ENCODE results near the gene NLRP8. TPM values are rescaled to one million over a fixed set of nuclear protein-coding genes. Genes with fewer than 3 reads are reported as not detected.

Gene NLRP8
- total and polyA plus RNA-seq, 9 of the 15 experiments (the other 6 are each of a cell fraction or from before 2014, with no cell fraction given), result not detected

DNA sequence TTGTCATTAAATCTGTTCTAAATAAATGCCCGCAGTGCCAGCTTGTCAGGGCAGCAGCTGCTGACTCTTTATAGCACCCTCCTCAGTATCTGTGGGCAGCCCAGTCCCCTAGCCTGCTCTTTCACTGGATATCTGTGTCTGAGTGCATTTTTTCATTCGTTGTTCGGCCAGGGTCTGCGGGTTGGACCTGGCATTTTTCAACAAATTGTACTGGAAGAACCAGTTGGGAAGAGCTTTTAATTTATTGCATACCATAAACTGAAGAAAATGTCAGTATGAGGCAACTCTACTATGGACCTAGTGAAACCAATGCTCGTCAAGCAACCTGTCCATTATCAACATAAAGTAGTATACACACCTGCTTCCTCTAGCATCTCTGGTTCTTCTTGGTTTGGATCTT, 24.1 kb upstream of the NLRP8 start:
- no peak overlapping the region for H3K9ac ChIP-seq (ENCODE audit: insufficient read depth in 1 of 2, low read depth in 2 of 2, low read length in 2 of 2)
- no peak overlapping the region for H3K4me3 ChIP-seq
- intact Hi-C loops (cut with micrococcal nuclease) (no loop called here), in situ Hi-C loops (cut with MboI) (no loop called here)
- ATAC-seq (no peak), DNase-seq (ENCODE audit: extremely low read depth in 1 of 4, low spot score in 3 of 4) (no peak), FAIRE-seq (no peak)
- no peaks in the 10 kb centered on the region for H3K36me3 ChIP-seq (ENCODE audit: control insufficient read depth, insufficient read depth, low read length)
- H4K20me1 ChIP-seq (replicated peaks; ENCODE audit: control insufficient read depth, insufficient read depth, low read length), result no peaks in the 10 kb centered on the region
- no peaks in the 10 kb centered on the region for H3K4me1 ChIP-seq (replicated peaks in 1 of 2; ENCODE audit: control insufficient read depth in 2 of 2, insufficient read depth in 2 of 2, low read length in 2 of 2)
- ChIA-PET CTCF (ENCODE audit: low intra/inter-chr PET ratio) (no interaction called here), POLR2A (interaction anchor here (0.5 kb wide), 1 partner anchor 1071 kb away, joined by 3 read pairs; no protein-coding TSS in a partner anchor)
- H3K27me3 ChIP-seq (ENCODE audit: control insufficient read depth in 2 of 2, insufficient read depth in 2 of 2, low read length in 2 of 2), result no peaks in the 10 kb centered on the region
- no peaks in the 10 kb centered on the region for H3K9me1 ChIP-seq (ENCODE audit: control insufficient read depth, insufficient read depth, low read length)
- no peaks in the 10 kb centered on the region for H3K9me3 ChIP-seq (replicated peaks; ENCODE audit: control insufficient read depth, insufficient read depth, low read depth, low read length)
- WGBS (ENCODE audit: insufficient coverage, low coverage, missing lambda C conversion rate), result 1% methylated on average over 5 of the region's 5 CpGs
- H3K27ac ChIP-seq (ENCODE audit: extremely low read depth, low read depth, low read length), result no peak overlapping the region
- H2AFZ ChIP-seq (ENCODE audit: low read depth, low read length), result no peak overlapping the region
- BruUV-seq (replicated peaks), result no TSS peak
- H3K4me2 ChIP-seq (ENCODE audit: insufficient read depth, low read length), result no peak overlapping the region
- TF ChIP-seq RBBP5 (IDR thresholded peaks at IDR 0.05; ENCODE audit: borderline replicate concordance, insufficient read depth, low read length, poor library complexity, severe bottlenecking), result no peak
- TF ChIP-seq, protein P1, sequence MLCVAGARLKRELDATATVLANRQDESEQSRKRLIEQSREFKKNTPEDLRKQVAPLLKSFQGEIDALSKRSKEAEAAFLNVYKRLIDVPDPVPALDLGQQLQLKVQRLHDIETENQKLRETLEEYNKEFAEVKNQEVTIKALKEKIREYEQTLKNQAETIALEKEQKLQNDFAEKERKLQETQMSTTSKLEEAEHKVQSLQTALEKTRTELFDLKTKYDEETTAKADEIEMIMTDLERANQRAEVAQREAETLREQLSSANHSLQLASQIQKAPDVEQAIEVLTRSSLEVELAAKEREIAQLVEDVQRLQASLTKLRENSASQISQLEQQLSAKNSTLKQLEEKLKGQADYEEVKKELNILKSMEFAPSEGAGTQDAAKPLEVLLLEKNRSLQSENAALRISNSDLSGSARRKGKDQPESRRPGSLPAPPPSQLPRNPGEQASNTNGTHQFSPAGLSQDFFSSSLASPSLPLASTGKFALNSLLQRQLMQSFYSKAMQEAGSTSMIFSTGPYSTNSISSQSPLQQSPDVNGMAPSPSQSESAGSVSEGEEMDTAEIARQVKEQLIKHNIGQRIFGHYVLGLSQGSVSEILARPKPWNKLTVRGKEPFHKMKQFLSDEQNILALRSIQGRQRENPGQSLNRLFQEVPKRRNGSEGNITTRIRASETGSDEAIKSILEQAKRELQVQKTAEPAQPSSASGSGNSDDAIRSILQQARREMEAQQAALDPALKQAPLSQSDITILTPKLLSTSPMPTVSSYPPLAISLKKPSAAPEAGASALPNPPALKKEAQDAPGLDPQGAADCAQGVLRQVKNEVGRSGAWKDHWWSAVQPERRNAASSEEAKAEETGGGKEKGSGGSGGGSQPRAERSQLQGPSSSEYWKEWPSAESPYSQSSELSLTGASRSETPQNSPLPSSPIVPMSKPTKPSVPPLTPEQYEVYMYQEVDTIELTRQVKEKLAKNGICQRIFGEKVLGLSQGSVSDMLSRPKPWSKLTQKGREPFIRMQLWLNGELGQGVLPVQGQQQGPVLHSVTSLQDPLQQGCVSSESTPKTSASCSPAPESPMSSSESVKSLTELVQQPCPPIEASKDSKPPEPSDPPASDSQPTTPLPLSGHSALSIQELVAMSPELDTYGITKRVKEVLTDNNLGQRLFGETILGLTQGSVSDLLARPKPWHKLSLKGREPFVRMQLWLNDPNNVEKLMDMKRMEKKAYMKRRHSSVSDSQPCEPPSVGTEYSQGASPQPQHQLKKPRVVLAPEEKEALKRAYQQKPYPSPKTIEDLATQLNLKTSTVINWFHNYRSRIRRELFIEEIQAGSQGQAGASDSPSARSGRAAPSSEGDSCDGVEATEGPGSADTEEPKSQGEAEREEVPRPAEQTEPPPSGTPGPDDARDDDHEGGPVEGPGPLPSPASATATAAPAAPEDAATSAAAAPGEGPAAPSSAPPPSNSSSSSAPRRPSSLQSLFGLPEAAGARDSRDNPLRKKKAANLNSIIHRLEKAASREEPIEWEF (CRISPR knock-in tag; IDR thresholded peaks at IDR 0.05), result no peak
- TF ChIP-seq POLR3G (IDR thresholded peaks at IDR 0.05; ENCODE audit: extremely low read depth, insufficient read length, insufficient replicate concordance), result no peak
- TF ChIP-seq EP300 (IDR thresholded peaks at IDR 0.05; ENCODE audit: low read length), result no peak
- no peak for TF ChIP-seq TCF7 (IDR thresholded peaks at IDR 0.05; ENCODE audit: borderline replicate concordance)
- TF ChIP-seq ZNF717 (CRISPR knock-in tag; IDR thresholded peaks at IDR 0.05), result no peak
- TF ChIP-seq, protein P2, sequence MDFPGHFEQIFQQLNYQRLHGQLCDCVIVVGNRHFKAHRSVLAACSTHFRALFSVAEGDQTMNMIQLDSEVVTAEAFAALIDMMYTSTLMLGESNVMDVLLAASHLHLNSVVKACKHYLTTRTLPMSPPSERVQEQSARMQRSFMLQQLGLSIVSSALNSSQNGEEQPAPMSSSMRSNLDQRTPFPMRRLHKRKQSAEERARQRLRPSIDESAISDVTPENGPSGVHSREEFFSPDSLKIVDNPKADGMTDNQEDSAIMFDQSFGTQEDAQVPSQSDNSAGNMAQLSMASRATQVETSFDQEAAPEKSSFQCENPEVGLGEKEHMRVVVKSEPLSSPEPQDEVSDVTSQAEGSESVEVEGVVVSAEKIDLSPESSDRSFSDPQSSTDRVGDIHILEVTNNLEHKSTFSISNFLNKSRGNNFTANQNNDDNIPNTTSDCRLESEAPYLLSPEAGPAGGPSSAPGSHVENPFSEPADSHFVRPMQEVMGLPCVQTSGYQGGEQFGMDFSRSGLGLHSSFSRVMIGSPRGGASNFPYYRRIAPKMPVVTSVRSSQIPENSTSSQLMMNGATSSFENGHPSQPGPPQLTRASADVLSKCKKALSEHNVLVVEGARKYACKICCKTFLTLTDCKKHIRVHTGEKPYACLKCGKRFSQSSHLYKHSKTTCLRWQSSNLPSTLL (IDR thresholded peaks at IDR 0.05), result no peak
- TF ChIP-seq, protein P3, sequence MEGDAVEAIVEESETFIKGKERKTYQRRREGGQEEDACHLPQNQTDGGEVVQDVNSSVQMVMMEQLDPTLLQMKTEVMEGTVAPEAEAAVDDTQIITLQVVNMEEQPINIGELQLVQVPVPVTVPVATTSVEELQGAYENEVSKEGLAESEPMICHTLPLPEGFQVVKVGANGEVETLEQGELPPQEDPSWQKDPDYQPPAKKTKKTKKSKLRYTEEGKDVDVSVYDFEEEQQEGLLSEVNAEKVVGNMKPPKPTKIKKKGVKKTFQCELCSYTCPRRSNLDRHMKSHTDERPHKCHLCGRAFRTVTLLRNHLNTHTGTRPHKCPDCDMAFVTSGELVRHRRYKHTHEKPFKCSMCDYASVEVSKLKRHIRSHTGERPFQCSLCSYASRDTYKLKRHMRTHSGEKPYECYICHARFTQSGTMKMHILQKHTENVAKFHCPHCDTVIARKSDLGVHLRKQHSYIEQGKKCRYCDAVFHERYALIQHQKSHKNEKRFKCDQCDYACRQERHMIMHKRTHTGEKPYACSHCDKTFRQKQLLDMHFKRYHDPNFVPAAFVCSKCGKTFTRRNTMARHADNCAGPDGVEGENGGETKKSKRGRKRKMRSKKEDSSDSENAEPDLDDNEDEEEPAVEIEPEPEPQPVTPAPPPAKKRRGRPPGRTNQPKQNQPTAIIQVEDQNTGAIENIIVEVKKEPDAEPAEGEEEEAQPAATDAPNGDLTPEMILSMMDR (IDR thresholded peaks at IDR 0.05 in 2 of 3, conservative IDR thresholded peaks at IDR 0.05 in 1 of 3; ENCODE audit: insufficient read depth in 2 of 3, low read depth in 1 of 3, low read length in 3 of 3), result no peak
- no peak for TF ChIP-seq ZNF551 (CRISPR knock-in tag; IDR thresholded peaks at IDR 0.05)
- no peak for TF ChIP-seq ZNF311 (CRISPR knock-in tag; IDR thresholded peaks at IDR 0.05)
- TF ChIP-seq SREBF1 (IDR thresholded peaks at IDR 0.05; ENCODE audit: borderline replicate concordance, low read depth, low read length), result no peak
- no peak for TF ChIP-seq IRF2 (CRISPR knock-in tag; IDR thresholded peaks at IDR 0.05)
- no peaks in the 10 kb centered on the region for H3K79me2 ChIP-seq (ENCODE audit: control insufficient read depth, insufficient read depth, low read length)

Measured in K562 (cell line).